Osteocyte (in vitro differentiated cells): Measurements from ENCODE around the gene FKBP11. TPM values are rescaled to one million over a fixed set of nuclear protein-coding genes. Genes with fewer than 3 reads are reported as not detected.
"Not testable (repeated sequence)": the region's sequence is repeated elsewhere in the genome, so short reads cannot be mapped to it uniquely, and the experiment has no call there.

ENCODE experiments used
- DNase-seq: peaks from one replicate; pipeline ENCODE4 v3.0.0; 2021; ENCODE audit warnings: mixed read lengths; ENCODE audit not compliant: unreplicated experiment; ENCODE audit errors: extremely low spot score
- H3K27ac Mint-ChIP-seq: one replicate; pipeline ENCODE4 v1.8.0; 2021; ENCODE audit warnings: mild to moderate bottlenecking, mixed read lengths; ENCODE audit not compliant: unreplicated experiment
- H3K27me3 Mint-ChIP-seq: one replicate; pipeline ENCODE4 v1.8.0; 2021; ENCODE audit warnings: mixed read lengths; ENCODE audit not compliant: unreplicated experiment
- H3K36me3 Mint-ChIP-seq: one replicate; pipeline ENCODE4 v1.8.0; 2021; ENCODE audit warnings: mixed read lengths; ENCODE audit not compliant: unreplicated experiment
- H3K4me1 Mint-ChIP-seq: one replicate; pipeline ENCODE4 v1.8.0; 2021; ENCODE audit warnings: mixed read lengths; ENCODE audit not compliant: unreplicated experiment
- H3K4me3 Mint-ChIP-seq: one replicate; pipeline ENCODE4 v1.8.0; 2021; ENCODE audit warnings: mild to moderate bottlenecking, moderate library complexity, mixed read lengths; ENCODE audit not compliant: unreplicated experiment
- H3K9me3 Mint-ChIP-seq: one replicate; pipeline ENCODE4 v1.8.0; 2021; ENCODE audit warnings: mixed read lengths; ENCODE audit not compliant: unreplicated experiment
- CTCF ChIP-seq: fragments of 200-600 bp; sonication (generic); IDR thresholded peaks from 2 replicates; pipeline ENCODE4 v1.5.0; 2021; ENCODE audit warnings: antibody characterized with exemption, mild to moderate bottlenecking, moderate library complexity
- total RNA-seq: library from RNA; stranded (reverse); gene quantifications from 2 replicates; pipeline ENCODE4 v1.2.1, GENCODE V29; 2021

The FKBP11 gene
- total RNA-seq, 1 donor from 2014 or later: 16.4 TPM

DNA sequence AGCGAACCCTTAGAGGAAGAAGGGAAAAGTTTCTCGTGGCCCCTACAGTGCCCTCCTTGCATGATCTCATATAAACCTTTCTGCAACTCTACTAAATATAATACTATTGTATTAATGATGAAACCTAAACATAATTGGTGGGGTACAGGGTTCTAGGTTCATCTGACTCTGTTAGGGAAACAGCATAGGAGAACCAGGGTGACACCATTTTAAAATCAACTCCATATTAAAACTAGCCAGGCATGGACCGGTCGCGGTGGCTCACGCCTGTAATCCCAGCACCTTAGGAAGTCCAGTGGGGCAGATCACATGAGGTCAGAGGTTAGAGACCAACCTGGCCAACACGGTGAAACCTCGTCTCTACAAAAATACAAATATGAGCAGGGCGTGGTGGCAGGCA, 44.6 kb downstream of the FKBP11 start:
- no peak overlapping the region for H3K4me3 Mint-ChIP-seq
- peaks cover 8% of the 10 kb centered on the region for H3K27me3 Mint-ChIP-seq
- H3K36me3 Mint-ChIP-seq: no peaks in the 10 kb centered on the region
- no peaks in the 10 kb centered on the region for H3K9me3 Mint-ChIP-seq
- H3K4me1 Mint-ChIP-seq: peaks cover 35% of the 10 kb centered on the region
- no peak for DNase-seq
- TF ChIP-seq CTCF: no peak
- H3K27ac Mint-ChIP-seq: no peak overlapping the region

- Mint-ChIP-seq H3K27me3 (peaks cover 8% of the 10 kb centered on the region), H3K9me3 (no peaks in the 10 kb centered on the region), H3K27ac (no peak overlapping the region), H3K4me1 (peaks cover 24% of the 10 kb centered on the region), H3K36me3 (no peaks in the 10 kb centered on the region), H3K4me3 (no peak overlapping the region)
- no peak for TF ChIP-seq CTCF
- DNase-seq: no peak
Observed at GRCh38 chr12:48878548-48878947, 46.7 kb downstream of the FKBP11 start.

DNA sequence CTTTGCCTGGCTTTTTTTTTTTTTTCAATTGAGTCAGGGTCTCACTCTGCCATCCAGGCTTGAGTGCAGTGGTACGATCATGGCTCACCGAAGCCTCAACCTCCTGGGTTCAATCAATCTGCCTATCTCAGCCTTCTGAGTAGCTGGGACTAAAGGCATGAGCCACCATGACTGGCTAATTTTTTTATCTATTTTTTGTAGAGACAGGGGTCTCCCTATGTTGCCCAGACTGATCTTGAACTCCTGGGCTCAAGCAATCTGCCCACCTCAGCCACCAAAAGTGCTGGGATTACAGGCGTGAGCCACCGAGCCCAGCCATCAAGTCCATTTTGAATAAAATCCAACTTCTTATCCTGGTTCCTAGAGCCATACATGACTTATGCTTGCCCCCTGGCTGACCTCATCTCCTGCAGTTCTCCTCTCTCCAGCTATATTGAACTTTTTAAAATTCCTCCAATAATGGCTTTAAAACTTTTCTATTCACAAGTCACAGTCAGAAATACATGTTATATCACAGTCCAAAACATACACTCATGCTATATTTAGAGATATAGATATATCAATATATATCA, 49.3 kb downstream of the FKBP11 start:
- no peak for TF ChIP-seq CTCF
- Mint-ChIP-seq H3K27ac (no peak overlapping the region), H3K36me3 (no peaks in the 10 kb centered on the region), H3K4me1 (no peaks in the 10 kb centered on the region), H3K27me3 (peaks cover 14% of the 10 kb centered on the region), H3K9me3 (no peaks in the 10 kb centered on the region), H3K4me3 (no peak overlapping the region)
- DNase-seq: no peak

GRCh38 chr12:48873534-48873933, 51.8 kb downstream of the FKBP11 start:
- not testable (repeated sequence) for DNase-seq, H3K27ac Mint-ChIP-seq, H3K9me3 Mint-ChIP-seq, H3K36me3 Mint-ChIP-seq, H3K4me1 Mint-ChIP-seq, H3K4me3 Mint-ChIP-seq, H3K27me3 Mint-ChIP-seq

DNA sequence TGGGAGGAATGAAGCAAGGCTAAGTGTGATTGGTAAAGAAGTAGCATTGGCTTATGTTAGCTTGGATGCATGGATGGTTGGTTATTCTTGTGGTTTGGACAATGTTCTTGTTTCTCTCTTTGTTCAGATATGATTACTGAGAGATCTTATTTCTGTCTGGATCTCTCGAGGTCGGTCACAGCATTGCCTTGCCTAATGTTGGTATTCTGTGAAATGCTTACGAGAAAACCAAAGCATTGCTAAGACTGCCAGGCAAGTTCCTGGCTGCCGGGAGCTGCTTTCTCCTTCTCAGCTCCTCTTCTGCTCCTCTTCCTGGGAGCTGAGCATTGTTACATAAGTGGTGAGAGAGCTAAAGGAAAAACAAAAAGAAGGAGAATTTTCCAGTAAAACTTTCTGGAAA, 52.2 kb downstream of the FKBP11 start:
- Mint-ChIP-seq H3K27ac (no peak overlapping the region), H3K9me3 (no peaks in the 10 kb centered on the region), H3K4me3 (no peak overlapping the region), H3K27me3 (peaks cover 6% of the 10 kb centered on the region), H3K4me1 (no peaks in the 10 kb centered on the region), H3K36me3 (no peaks in the 10 kb centered on the region)
- DNase-seq: no peak
- TF ChIP-seq CTCF: no peak

Other genes starting within 250 kb of the FKBP11 start
- 26.3 and 31.0 TPM in 2 replicates for gene KANSL2, start 243.3 kb downstream of the FKBP11 start, total RNA-seq
- 32.9 and 33.8 TPM in 2 replicates for gene CCNT1, start 208.8 kb downstream of the FKBP11 start, total RNA-seq
- gene ADCY6, start 136.4 kb downstream of the FKBP11 start, total RNA-seq: 71.7 and 71.9 TPM in 2 replicates
- 66.5 and 83.3 TPM in 2 replicates for gene CACNB3, start 107.0 kb downstream of the FKBP11 start, total RNA-seq
- 67.3 and 72.2 TPM in 2 replicates for gene DDX23, start 73.3 kb downstream of the FKBP11 start, total RNA-seq
- gene RND1, start 59.6 kb downstream of the FKBP11 start, total RNA-seq: 0.89 and 1.0 TPM in 2 replicates
- 138 and 144 TPM in 2 replicates for gene ARF3, start 32.0 kb upstream of the FKBP11 start, total RNA-seq
- gene WNT10B, start 46.2 kb upstream of the FKBP11 start, total RNA-seq: not detected in 2 replicates
- not detected in 2 replicates for gene WNT1, start 52.8 kb upstream of the FKBP11 start, total RNA-seq
- 0.08 and 0.26 TPM in 2 replicates for gene DDN, start 73.9 kb upstream of the FKBP11 start, total RNA-seq
- 75.6 and 80.6 TPM in 2 replicates for gene PRKAG1, start 93.3 kb upstream of the FKBP11 start, total RNA-seq
- 91.2 and 97.5 TPM in 2 replicates for gene KMT2D, start 135.3 kb upstream of the FKBP11 start, total RNA-seq
- 0.86 and 1.2 TPM in 2 replicates for gene RHEBL1, start 144.5 kb upstream of the FKBP11 start, total RNA-seq
- gene DHH, start 169.3 kb upstream of the FKBP11 start, total RNA-seq: 0.13 TPM in 1 of 2 replicates, not detected in the other
- 85.2 and 86.1 TPM in 2 replicates for gene LMBR1L, start 185.4 kb upstream of the FKBP11 start, total RNA-seq
- 497 and 503 TPM in 2 replicates for gene TUBA1B, start 205.9 kb upstream of the FKBP11 start, total RNA-seq